ENCODE data around the gene GGTA1.
"Not testable (repeated sequence)": the region's sequence is repeated elsewhere in the genome, so short reads cannot be mapped to it uniquely, and the experiment has no call there.

Gene GGTA1

DNA sequence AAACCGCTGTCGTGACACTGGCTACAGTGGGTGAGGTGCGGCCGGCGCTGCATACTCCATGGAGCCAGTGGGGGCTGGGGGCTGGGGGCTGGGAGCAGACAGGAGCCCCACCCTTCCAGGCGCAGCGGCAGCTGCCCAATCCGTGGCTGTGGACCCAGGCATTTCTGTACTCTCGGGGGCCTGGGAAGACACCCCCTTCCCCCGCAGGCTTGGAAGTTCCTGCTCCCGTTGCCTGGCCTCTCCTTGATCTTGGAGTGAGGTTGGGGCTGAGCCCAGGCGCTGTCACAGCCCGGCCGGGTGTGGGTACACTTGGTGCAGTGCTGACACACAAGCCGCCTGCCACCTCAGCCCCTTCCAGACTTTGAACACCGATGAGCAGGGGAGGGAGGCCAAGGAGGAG lies 27.7 kb upstream of the GGTA1 start:
- no peak overlapping the region for H3K27ac ChIP-seq (ENCODE audit: low read length)
- H3K27me3 ChIP-seq (ENCODE audit: control insufficient read depth, insufficient read depth, low read length): no peaks in the 10 kb centered on the region
- H3K9me3 ChIP-seq (ENCODE audit: control insufficient read depth, low read depth, low read length): no peaks in the 10 kb centered on the region
- no peaks in the 10 kb centered on the region for H3K4me1 ChIP-seq (ENCODE audit: control insufficient read depth, low read depth, low read length)
- H3K4me3 ChIP-seq (ENCODE audit: low read length): no peak overlapping the region
- no peak overlapping the region for H3K9ac ChIP-seq (ENCODE audit: low read length)
- H3K36me3 ChIP-seq (ENCODE audit: control insufficient read depth, low read depth, low read length): no peaks in the 10 kb centered on the region

DNA sequence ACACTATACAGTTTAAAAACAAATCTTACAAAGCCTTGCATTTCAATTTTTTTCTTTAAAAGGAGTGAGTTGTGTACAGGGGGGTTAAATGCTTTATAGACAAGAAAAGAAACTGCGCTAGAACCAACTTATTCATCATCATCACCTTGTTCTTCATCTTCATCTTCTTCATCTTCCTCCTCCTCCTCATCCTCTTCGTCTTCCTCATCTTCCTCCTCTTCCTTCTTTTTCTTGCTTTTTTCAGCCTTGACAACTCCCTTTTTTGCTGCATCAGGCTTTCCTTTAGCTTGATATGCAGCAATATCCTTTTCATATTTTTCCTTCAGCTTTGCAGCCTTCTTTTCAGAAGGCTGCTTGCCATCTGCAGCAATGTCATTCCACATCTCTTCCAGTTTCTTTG lies 20.0 kb upstream of the GGTA1 start:
- H3K4me3 ChIP-seq (ENCODE audit: low read length); H3K4me1 ChIP-seq (ENCODE audit: control insufficient read depth, low read depth, low read length); H3K27me3 ChIP-seq (ENCODE audit: control insufficient read depth, insufficient read depth, low read length); H3K27ac ChIP-seq (ENCODE audit: low read length); H3K36me3 ChIP-seq (ENCODE audit: control insufficient read depth, low read depth, low read length); H3K9ac ChIP-seq (ENCODE audit: low read length); H3K9me3 ChIP-seq (ENCODE audit: control insufficient read depth, low read depth, low read length): not testable (repeated sequence)

DNA sequence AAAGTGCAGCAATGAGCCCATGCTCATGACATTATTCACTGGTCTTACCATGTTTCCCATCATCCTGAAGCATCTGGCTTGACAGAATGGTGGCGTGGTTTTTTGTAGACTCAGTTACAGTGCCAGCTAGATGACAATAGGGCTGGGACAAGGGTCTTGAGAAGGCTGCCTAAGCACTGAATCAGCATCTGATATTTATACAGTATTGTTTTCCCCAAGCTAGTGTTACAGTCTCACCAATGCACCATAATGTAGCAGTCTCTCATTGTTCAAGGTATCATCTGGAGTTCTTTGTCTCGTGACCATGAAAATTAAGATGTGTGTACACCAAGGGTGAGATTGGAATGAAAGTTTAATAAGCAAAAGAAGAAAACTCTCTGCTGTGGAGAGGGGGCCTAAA lies 19.0 kb upstream of the GGTA1 start:
- Histone ChIP-seq H3K27me3 (ENCODE audit: control insufficient read depth, insufficient read depth, low read length) (no peaks in the 10 kb centered on the region), H3K9ac (ENCODE audit: low read length) (no peak overlapping the region), H3K36me3 (ENCODE audit: control insufficient read depth, low read depth, low read length) (no peaks in the 10 kb centered on the region), H3K9me3 (ENCODE audit: control insufficient read depth, low read depth, low read length) (no peaks in the 10 kb centered on the region), H3K4me3 (ENCODE audit: low read length) (no peak overlapping the region), H3K4me1 (ENCODE audit: control insufficient read depth, low read depth, low read length) (no peaks in the 10 kb centered on the region), H3K27ac (ENCODE audit: low read length) (no peak overlapping the region)

DNA sequence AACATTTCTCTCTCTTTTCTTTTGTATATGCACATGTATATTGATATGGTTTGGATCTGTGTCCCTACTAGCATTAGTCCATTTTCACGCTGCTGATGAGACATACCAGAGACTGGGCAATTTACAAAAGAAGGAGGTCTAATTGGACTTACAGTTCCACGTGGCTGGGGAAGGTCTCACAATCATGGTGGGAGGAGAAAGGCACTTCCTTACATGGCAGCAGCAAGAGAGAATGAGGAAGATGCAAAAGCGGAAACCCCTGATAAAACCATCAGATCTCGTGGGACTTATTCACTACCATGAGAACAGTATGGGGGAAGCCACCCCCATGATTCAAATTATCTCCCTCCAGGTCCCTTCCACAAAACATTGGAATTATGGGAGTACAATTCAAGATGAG lies 13.5 kb upstream of the GGTA1 start:
- H3K4me1 ChIP-seq (ENCODE audit: control insufficient read depth, low read depth, low read length); H3K27ac ChIP-seq (ENCODE audit: low read length); H3K9me3 ChIP-seq (ENCODE audit: control insufficient read depth, low read depth, low read length); H3K9ac ChIP-seq (ENCODE audit: low read length); H3K4me3 ChIP-seq (ENCODE audit: low read length); H3K27me3 ChIP-seq (ENCODE audit: control insufficient read depth, insufficient read depth, low read length); H3K36me3 ChIP-seq (ENCODE audit: control insufficient read depth, low read depth, low read length): not testable (repeated sequence)

DNA sequence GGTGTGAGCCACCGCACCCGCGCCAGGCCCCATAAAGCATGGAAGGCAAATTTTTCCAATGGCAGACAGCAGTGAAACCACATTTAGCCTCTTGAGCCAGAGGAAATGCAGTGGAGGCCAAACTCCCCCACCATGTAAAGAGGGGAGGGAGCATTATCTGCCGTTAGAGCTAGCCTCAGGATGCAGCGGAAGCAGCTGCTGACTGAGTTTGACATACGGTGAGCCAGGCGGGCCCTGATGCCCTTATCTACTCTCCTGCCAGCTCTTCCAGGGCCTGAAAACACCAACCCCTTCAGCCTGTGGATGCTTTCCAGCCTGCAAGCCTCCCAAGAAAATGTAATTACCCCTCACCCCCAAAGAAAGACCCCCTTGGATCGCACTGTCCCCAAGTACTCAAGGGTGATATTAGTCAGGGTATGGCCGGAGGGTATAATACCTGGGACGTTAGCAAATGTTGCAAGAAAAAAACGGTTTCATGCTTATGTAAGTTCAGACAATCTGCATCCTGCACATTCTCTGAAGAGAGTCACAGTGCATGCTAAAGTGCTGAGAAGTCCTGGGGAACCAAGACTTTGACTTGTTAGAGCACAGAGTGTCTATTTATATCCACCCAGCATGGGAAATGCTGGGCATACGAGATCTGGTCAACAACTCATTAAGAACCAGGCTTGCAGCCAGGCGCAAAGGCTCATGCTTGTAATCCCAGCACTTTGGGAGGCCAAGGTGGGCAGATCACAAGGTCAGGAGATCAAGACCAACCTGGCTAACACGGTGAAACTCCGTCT lies 11.3 kb upstream of the GGTA1 start:
- Histone ChIP-seq H3K27ac (ENCODE audit: low read length) (no peak overlapping the region), H3K27me3 (ENCODE audit: control insufficient read depth, insufficient read depth, low read length) (no peaks in the 10 kb centered on the region), H3K36me3 (ENCODE audit: control insufficient read depth, low read depth, low read length) (no peaks in the 10 kb centered on the region), H3K9me3 (ENCODE audit: control insufficient read depth, low read depth, low read length) (no peaks in the 10 kb centered on the region), H3K4me3 (ENCODE audit: low read length) (no peak overlapping the region), H3K4me1 (ENCODE audit: control insufficient read depth, low read depth, low read length) (peaks cover 4% of the 10 kb centered on the region), H3K9ac (ENCODE audit: low read length) (no peak overlapping the region)

DNA sequence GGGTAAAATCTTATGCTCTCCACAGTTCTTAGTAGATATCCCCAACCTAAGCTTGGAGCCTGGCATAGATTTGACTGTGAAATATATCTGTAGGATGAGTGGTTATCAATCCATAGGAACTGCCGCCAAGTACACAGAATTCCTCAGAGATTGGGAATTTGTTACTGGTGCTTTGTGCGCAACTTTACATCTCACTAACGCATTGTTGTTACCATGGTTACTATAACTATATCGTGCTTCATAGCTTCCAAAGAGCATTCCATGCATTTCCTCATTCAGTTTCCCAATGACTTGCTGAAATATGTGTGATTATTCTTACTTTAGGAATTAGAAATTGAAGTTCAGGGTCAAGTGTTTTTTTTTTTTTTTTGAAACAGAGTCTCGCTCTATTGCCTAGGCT lies 9.5 kb upstream of the GGTA1 start:
- Histone ChIP-seq H3K36me3 (ENCODE audit: control insufficient read depth, low read depth, low read length) (no peaks in the 10 kb centered on the region), H3K27ac (ENCODE audit: low read length) (no peak overlapping the region), H3K9ac (ENCODE audit: low read length) (no peak overlapping the region), H3K4me3 (ENCODE audit: low read length) (no peak overlapping the region), H3K27me3 (ENCODE audit: control insufficient read depth, insufficient read depth, low read length) (no peaks in the 10 kb centered on the region), H3K4me1 (ENCODE audit: control insufficient read depth, low read depth, low read length) (peaks cover 8% of the 10 kb centered on the region), H3K9me3 (ENCODE audit: control insufficient read depth, low read depth, low read length) (no peaks in the 10 kb centered on the region)

DNA sequence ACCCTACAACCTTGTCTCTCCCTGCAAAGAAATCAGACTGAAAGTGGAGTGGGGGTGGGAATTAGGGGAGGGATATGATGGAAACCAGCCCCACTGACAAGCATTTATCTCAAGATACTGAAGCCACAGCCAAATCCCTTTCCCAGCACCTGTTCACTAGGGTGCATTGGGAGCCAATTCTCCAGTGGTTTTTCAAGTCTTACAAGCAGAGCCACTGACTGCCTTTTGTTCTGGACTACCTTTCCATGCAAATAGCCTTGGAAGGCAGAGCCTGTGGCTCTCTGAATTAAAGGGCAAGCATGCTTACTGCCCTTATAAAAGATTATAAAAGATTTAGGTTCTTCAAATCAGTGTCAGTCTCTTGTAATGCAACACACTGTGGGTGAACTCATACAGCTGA lies 8.8 kb upstream of the GGTA1 start:
- H3K9me3 ChIP-seq (ENCODE audit: control insufficient read depth, low read depth, low read length): no peaks in the 10 kb centered on the region

DNA sequence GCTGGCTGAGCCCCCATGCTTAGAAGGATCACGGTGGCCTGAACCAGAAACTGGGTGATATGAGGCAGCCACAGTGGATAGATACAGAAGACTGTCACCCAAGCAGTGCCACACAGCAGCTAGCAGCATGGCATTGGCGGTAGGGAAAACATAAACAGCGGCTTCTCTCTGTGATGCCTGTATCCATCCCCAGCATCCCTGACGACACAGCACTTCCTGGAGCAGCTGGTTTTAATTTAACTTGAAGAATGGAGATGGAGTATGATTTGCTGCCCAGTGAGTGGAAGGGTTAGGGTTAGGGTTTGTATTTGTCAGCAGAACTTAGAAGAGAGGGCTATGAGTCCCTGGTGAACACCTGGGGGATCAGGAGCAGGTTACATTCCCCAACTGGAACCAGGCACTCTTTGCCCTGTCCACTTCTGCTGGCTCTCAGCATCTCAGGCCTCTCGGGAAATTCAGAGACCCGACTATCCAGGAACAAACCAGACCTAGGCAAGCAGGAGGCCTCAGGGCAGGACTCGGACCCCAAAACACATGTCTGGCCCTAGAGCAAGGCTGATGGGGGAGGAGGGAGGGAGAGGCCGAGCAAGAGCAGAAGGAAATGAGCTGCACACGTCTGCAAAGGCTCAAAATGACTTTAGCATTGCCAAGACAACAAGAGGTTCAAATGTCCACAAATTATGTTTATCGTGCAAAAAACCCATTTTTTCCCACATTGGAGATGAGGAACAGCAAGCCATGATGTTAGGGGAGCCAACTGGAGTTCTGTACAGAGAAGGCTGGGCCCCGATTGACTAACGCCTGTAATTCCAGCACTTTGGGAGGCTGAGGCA lies 6.5 kb upstream of the GGTA1 start:
- H3K9ac ChIP-seq (ENCODE audit: low read length): no peak overlapping the region
- no peak overlapping the region for H3K27ac ChIP-seq (ENCODE audit: low read length)

More for the DNA sequence above, 8.8 kb upstream of the GGTA1 start:
- H3K9ac ChIP-seq (ENCODE audit: low read length): no peak overlapping the region
- H3K4me3 ChIP-seq (ENCODE audit: low read length): no peak overlapping the region
- H3K27ac ChIP-seq (ENCODE audit: low read length): no peak overlapping the region
- H3K27me3 ChIP-seq (ENCODE audit: control insufficient read depth, insufficient read depth, low read length): peaks cover 3% of the 10 kb centered on the region
- H3K4me1 ChIP-seq (ENCODE audit: control insufficient read depth, low read depth, low read length): peaks cover 12% of the 10 kb centered on the region
- no peaks in the 10 kb centered on the region for H3K36me3 ChIP-seq (ENCODE audit: control insufficient read depth, low read depth, low read length)

DNA sequence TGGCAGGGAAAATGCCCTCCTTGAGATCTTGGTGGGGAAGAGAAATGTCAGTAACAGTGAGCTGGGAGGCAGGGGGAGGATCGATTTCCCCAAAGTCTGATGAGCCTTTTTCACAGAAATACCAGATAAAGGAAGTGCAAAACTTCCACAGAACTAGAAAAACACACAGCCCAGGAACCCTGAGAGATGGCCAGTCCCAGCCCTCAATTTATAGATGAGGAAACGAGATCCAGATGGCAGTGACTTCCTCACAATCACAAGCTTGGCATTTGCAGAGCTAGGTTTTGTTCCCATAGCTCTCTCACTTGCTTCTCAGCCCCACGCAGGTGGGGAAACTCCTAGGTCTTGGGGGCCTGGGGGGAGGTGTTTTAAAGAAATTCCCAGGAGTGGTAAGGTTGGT lies 3.8 kb upstream of the GGTA1 start:
- Histone ChIP-seq H3K27me3 (ENCODE audit: control insufficient read depth, insufficient read depth, low read length) (peaks cover 39% of the 10 kb centered on the region), H3K27ac (ENCODE audit: low read length) (no peak overlapping the region), H3K4me1 (ENCODE audit: control insufficient read depth, low read depth, low read length) (peaks cover 8% of the 10 kb centered on the region), H3K4me3 (ENCODE audit: low read length) (no peak overlapping the region), H3K36me3 (ENCODE audit: control insufficient read depth, low read depth, low read length) (no peaks in the 10 kb centered on the region), H3K9ac (ENCODE audit: low read length) (no peak overlapping the region), H3K9me3 (ENCODE audit: control insufficient read depth, low read depth, low read length) (no peaks in the 10 kb centered on the region)

More for the DNA sequence above, 6.5 kb upstream of the GGTA1 start:
- H3K36me3 ChIP-seq (ENCODE audit: control insufficient read depth, low read depth, low read length): no peaks in the 10 kb centered on the region
- no peak overlapping the region for H3K4me3 ChIP-seq (ENCODE audit: low read length)
- H3K9me3 ChIP-seq (ENCODE audit: control insufficient read depth, low read depth, low read length): no peaks in the 10 kb centered on the region
- peaks cover 12% of the 10 kb centered on the region for H3K4me1 ChIP-seq (ENCODE audit: control insufficient read depth, low read depth, low read length)
- peaks cover 12% of the 10 kb centered on the region for H3K27me3 ChIP-seq (ENCODE audit: control insufficient read depth, insufficient read depth, low read length)

DNA sequence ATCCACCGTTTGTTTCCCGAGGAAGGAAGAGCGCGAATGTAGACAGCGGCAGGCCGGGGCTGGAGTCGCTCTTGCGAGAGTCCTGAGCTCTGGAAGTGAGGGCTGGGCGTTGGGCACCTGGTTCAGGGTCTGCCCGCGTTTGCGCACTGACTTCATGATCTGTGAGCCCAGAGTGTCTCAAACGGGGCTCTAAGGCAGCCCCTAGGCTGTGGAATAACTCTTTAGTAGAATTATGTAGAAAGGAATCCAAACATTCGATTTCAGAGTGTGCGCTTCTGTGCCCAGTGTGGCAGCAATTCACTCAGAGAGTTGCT lies 478 bp upstream of the GGTA1 start:
- Histone ChIP-seq H3K9me3 (ENCODE audit: control insufficient read depth, low read depth, low read length) (no peaks in the 10 kb centered on the region), H3K27me3 (ENCODE audit: control insufficient read depth, insufficient read depth, low read length) (peaks cover 53% of the 10 kb centered on the region), H3K9ac (ENCODE audit: low read length) (no peak overlapping the region), H3K36me3 (ENCODE audit: control insufficient read depth, low read depth, low read length) (no peaks in the 10 kb centered on the region), H3K4me3 (ENCODE audit: low read length) (peak overlapping the region; percentile 67), H3K4me1 (ENCODE audit: control insufficient read depth, low read depth, low read length) (peaks cover 4% of the 10 kb centered on the region), H3K27ac (ENCODE audit: low read length) (no peak overlapping the region)

DNA sequence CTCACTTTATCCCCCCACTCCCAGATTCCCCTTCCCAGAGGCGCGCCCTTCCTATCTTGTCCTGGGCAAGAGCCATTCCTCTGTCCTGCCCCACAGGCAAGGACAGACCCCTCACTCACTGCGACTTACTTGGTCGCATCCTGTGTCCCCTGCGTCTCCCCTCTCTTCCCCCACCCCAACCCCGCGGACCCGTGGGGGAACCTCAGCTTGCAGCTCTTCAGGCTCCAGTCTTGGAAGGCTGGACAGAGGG lies 542 bp downstream of the GGTA1 start:
- Histone ChIP-seq H3K36me3 (ENCODE audit: control insufficient read depth, low read depth, low read length) (no peaks in the 10 kb centered on the region), H3K27me3 (ENCODE audit: control insufficient read depth, insufficient read depth, low read length) (peaks cover 53% of the 10 kb centered on the region), H3K27ac (ENCODE audit: low read length) (no peak overlapping the region), H3K9ac (ENCODE audit: low read length) (no peak overlapping the region), H3K4me1 (ENCODE audit: control insufficient read depth, low read depth, low read length) (peaks cover 4% of the 10 kb centered on the region), H3K4me3 (ENCODE audit: low read length) (peak overlapping the region; percentile 67), H3K9me3 (ENCODE audit: control insufficient read depth, low read depth, low read length) (no peaks in the 10 kb centered on the region)
